Activated B cell treated with CpG ODN at 0.5 μM for 24 hours (primary cell): ENCODE measurements around the gene OR5K3. TPM values are rescaled to one million over a fixed set of nuclear protein-coding genes. Genes with fewer than 3 reads are reported as not detected.
"Not testable (repeated sequence)": the region's sequence is repeated elsewhere in the genome, so short reads cannot be mapped to it uniquely, and the experiment has no call there.

Experiments
- ATAC-seq: fragments of 200-7000 bp; cut with Tn5 transposase; one replicate; pipeline ENCODE4 v1.10.0; 2021; ENCODE audit warnings: low read depth, mild to moderate bottlenecking, moderate library complexity
- CTCF ChIA-PET: fragments of 350-600 bp; sonication (Branson Sonifier 250); formaldehyde crosslinking; loops from one replicate; lab custom pipeline; 2021; ENCODE audit warnings: antibody characterized with exemption; lab: Charles Lee
- POLR2A ChIA-PET: fragments of 350-600 bp; sonication (Branson Sonifier 250); formaldehyde crosslinking; loops from one replicate; lab custom pipeline; 2021; ENCODE audit warnings: antibody characterized with exemption; lab: Charles Lee
- DNase-seq: peaks from one replicate; pipeline ENCODE4 v3.0.0; 2022
- H3K27ac Mint-ChIP-seq: one replicate; pipeline ENCODE4 v1.8.0; 2020; ENCODE audit warnings: mixed read lengths
- H3K27me3 Mint-ChIP-seq: one replicate; pipeline ENCODE4 v1.8.0; 2021; ENCODE audit warnings: mixed read lengths
- H3K36me3 Mint-ChIP-seq: one replicate; pipeline ENCODE4 v1.8.0; 2021; ENCODE audit warnings: low read depth, mixed read lengths
- H3K4me1 Mint-ChIP-seq: one replicate; pipeline ENCODE4 v1.8.0; 2021; ENCODE audit warnings: mixed read lengths
- H3K4me3 Mint-ChIP-seq: one replicate; pipeline ENCODE4 v1.8.0; 2020; ENCODE audit warnings: mild to moderate bottlenecking, mixed read lengths
- H3K9me3 Mint-ChIP-seq: one replicate; pipeline ENCODE4 v1.8.0; 2020; ENCODE audit warnings: mixed read lengths
- CTCF ChIP-seq: fragments of 200-600 bp; IDR thresholded peaks from one replicate; pipeline ENCODE4 v1.8.0; 2022; ENCODE audit warnings: antibody characterized with exemption, mild to moderate bottlenecking
- intact Hi-C: fragments of 100-400 bp; cut with micrococcal nuclease; formaldehyde crosslinking; loops from one replicate; pipeline ENCODE4 v1.15.1; 2024
- total RNA-seq: library from RNA; stranded (reverse); gene quantifications from 2 replicates; pipeline ENCODE4 v1.2.3, GENCODE V29; 2022

The OR5K3 gene
- total RNA-seq, 1 donor from 2014 or later, result not detected

GRCh38 chr3:98395101-98395500 is 4.6 kb downstream of the OR5K3 start:
- no peak for TF ChIP-seq CTCF
- no peak for DNase-seq

GRCh38 chr3:98396482-98396881 is 6.0 kb downstream of the OR5K3 start:
- H3K27ac Mint-ChIP-seq, H3K4me1 Mint-ChIP-seq, intact Hi-C loops, H3K36me3 Mint-ChIP-seq, CTCF ChIA-PET, H3K27me3 Mint-ChIP-seq, DNase-seq, ATAC-seq, POLR2A ChIA-PET, H3K4me3 Mint-ChIP-seq: not testable (repeated sequence)
- H3K9me3 Mint-ChIP-seq, result peaks cover 19% of the 10 kb centered on the region

More at GRCh38 chr3:98395101-98395500, 4.6 kb downstream of the OR5K3 start:
- intact Hi-C loops, result no loop called here
- no peaks in the 10 kb centered on the region for H3K4me1 Mint-ChIP-seq
- H3K4me3 Mint-ChIP-seq, result no peak overlapping the region
- ChIA-PET CTCF (no interaction called here), POLR2A (no interaction called here)
- peaks cover 16% of the 10 kb centered on the region for H3K9me3 Mint-ChIP-seq
- H3K36me3 Mint-ChIP-seq, result no peaks in the 10 kb centered on the region
- no peak overlapping the region for H3K27ac Mint-ChIP-seq
- no peak for ATAC-seq
- peaks cover 3% of the 10 kb centered on the region for H3K27me3 Mint-ChIP-seq

GRCh38 chr3:98398513-98398912 is 8.0 kb downstream of the OR5K3 start:
- ChIA-PET POLR2A (no interaction called here), CTCF (no interaction called here)
- no peak overlapping the region for H3K27ac Mint-ChIP-seq

GRCh38 chr3:98402507-98402906 is 12.0 kb downstream of the OR5K3 start:
- Mint-ChIP-seq H3K27ac (no peak overlapping the region), H3K4me1 (peaks cover 2% of the 10 kb centered on the region), H3K36me3 (no peaks in the 10 kb centered on the region), H3K27me3 (no peaks in the 10 kb centered on the region), H3K4me3 (no peak overlapping the region), H3K9me3 (peaks cover 57% of the 10 kb centered on the region)
- no peak for TF ChIP-seq CTCF
- DNase-seq, result no peak
- ATAC-seq, result no peak
- intact Hi-C loops, result no loop called here
- CTCF ChIA-PET, result no interaction called here
- POLR2A ChIA-PET, result no interaction called here

More at GRCh38 chr3:98398513-98398912, 8.0 kb downstream of the OR5K3 start:
- H3K36me3 Mint-ChIP-seq, result no peaks in the 10 kb centered on the region
- no peak overlapping the region for H3K4me3 Mint-ChIP-seq
- intact Hi-C loops, result no loop called here
- no peak for TF ChIP-seq CTCF
- no peak for DNase-seq
- no peak for ATAC-seq
- H3K9me3 Mint-ChIP-seq, result peaks cover 31% of the 10 kb centered on the region
- no peaks in the 10 kb centered on the region for H3K4me1 Mint-ChIP-seq
- H3K27me3 Mint-ChIP-seq, result no peaks in the 10 kb centered on the region

GRCh38 chr3:98404010-98404409 is 13.5 kb downstream of the OR5K3 start:
- peaks cover 2% of the 10 kb centered on the region for H3K4me1 Mint-ChIP-seq
- CTCF ChIA-PET, result no interaction called here
- no peak overlapping the region for H3K4me3 Mint-ChIP-seq
- no peak for TF ChIP-seq CTCF
- H3K9me3 Mint-ChIP-seq, result peaks cover 51% of the 10 kb centered on the region
- no peaks in the 10 kb centered on the region for H3K27me3 Mint-ChIP-seq
- intact Hi-C loops, result no loop called here
- no peak overlapping the region for H3K27ac Mint-ChIP-seq
- POLR2A ChIA-PET, result no interaction called here
- no peak for DNase-seq
- no peaks in the 10 kb centered on the region for H3K36me3 Mint-ChIP-seq
- no peak for ATAC-seq

- no peak overlapping the region for H3K4me3 Mint-ChIP-seq
- no peaks in the 10 kb centered on the region for H3K27me3 Mint-ChIP-seq
- H3K27ac Mint-ChIP-seq, result no peak overlapping the region
- H3K4me1 Mint-ChIP-seq, result peaks cover 2% of the 10 kb centered on the region
- no peak for ATAC-seq
- DNase-seq, result no peak
- H3K36me3 Mint-ChIP-seq, result no peaks in the 10 kb centered on the region
- ChIA-PET POLR2A (no interaction called here), CTCF (no interaction called here)
- peaks cover 48% of the 10 kb centered on the region for H3K9me3 Mint-ChIP-seq
- intact Hi-C loops, result no loop called here
- no peak for TF ChIP-seq CTCF
These were observed 15.6 kb downstream of the OR5K3 start for GRCh38 chr3:98406034-98406433.
